ENCODE measurements around the gene F12. TPM values are rescaled to one million over a fixed set of nuclear protein-coding genes. Genes with fewer than 3 reads are reported as not detected.
"Not testable (repeated sequence)": the region's sequence is repeated elsewhere in the genome, so short reads cannot be mapped to it uniquely, and the experiment has no call there.

F12 gene
- total and polyA plus RNA-seq, 4 experiments from 2014 or later: 2.0 to 2.4 TPM; not detected in 2

GRCh38 chr5:177377851-177378776 lies 31.2 kb downstream of the F12 start:
- no peaks in the 10 kb centered on the region for H3K9me3 ChIP-seq (ENCODE audit: control insufficient read depth in 1 of 2, low read length in 2 of 2)
- peaks cover 41% of the 10 kb centered on the region for H3K4me1 ChIP-seq (ENCODE audit: insufficient read depth, low read length)
- peaks cover 20 to 62% (median 35%) of the 10 kb centered on the region in 4 donors for H3K4me1 Mint-ChIP-seq
- H3K27me3 ChIP-seq (ENCODE audit: insufficient read depth, low read length): no peaks in the 10 kb centered on the region
- peak overlapping the region in 5 of 7 donors; percentile 6 to 64 (median 55) for H3K27ac Mint-ChIP-seq
- no peaks in the 10 kb centered on the region for H3K9me3 Mint-ChIP-seq
- no peak overlapping the region for H3K4me3 ChIP-seq (ENCODE audit: low read length in 2 of 2)
- no peak overlapping the region for H3K4me3 Mint-ChIP-seq
- intact Hi-C loops (cut with micrococcal nuclease): no loop called here
- H3K27me3 Mint-ChIP-seq: no peaks in the 10 kb centered on the region
- H3K27ac ChIP-seq (ENCODE audit: low read depth, low read length): no peak overlapping the region
- DNase-seq: no peak
- peaks cover 5% of the 10 kb centered on the region for H3K36me3 ChIP-seq (ENCODE audit: insufficient read depth, low read length)
- H3K36me3 Mint-ChIP-seq: peaks cover 0 to 9% of the 10 kb centered on the region in 2 donors
- CTCF ChIA-PET (ENCODE audit: partially characterized antibody): interaction anchor here (0.8 to 3.0 kb wide), 10 partner anchors 8 to 79 kb away, joined by 3 to 30 read pairs (median 5); no protein-coding TSS in a partner anchor
- POLR2A ChIA-PET (ENCODE audit: partially characterized antibody): interaction anchor here (0.6 to 2.5 kb wide), 12 partner anchors 7 to 78 kb away, joined by 3 to 18 read pairs (median 4); partner anchors contain the start of genes GRK6, PRR7 and RGS14

GRCh38 chr5:177376107-177376506 lies 33.3 kb downstream of the F12 start:
- intact Hi-C loops (cut with micrococcal nuclease): no loop called here
- peak overlapping the region; percentile 19 to 81 (median 55) for H3K27ac Mint-ChIP-seq
- H3K4me1 Mint-ChIP-seq: peaks cover 38 to 72% (median 50%) of the 10 kb centered on the region in 4 donors
- H3K4me3 ChIP-seq (ENCODE audit: low read length in 2 of 2): no peak overlapping the region
- no peak for DNase-seq
- H3K4me3 Mint-ChIP-seq: no peak overlapping the region
- no peaks in the 10 kb centered on the region for H3K9me3 ChIP-seq (ENCODE audit: control insufficient read depth in 1 of 2, low read length in 2 of 2)
- ChIA-PET POLR2A (ENCODE audit: partially characterized antibody) (interaction anchor here (2.4 kb wide), 1 partner anchor 14 kb away, joined by 9 read pairs; no protein-coding TSS in a partner anchor), CTCF (ENCODE audit: partially characterized antibody) (interaction anchor here (0.9 to 2.7 kb wide), 3 partner anchors 14 to 57 kb away, joined by 3 to 12 read pairs (median 3); no protein-coding TSS in a partner anchor)
- no peaks in the 10 kb centered on the region for H3K27me3 ChIP-seq (ENCODE audit: insufficient read depth, low read length)
- H3K27ac ChIP-seq (ENCODE audit: low read depth, low read length): no peak overlapping the region
- peaks cover 0 to 21% of the 10 kb centered on the region in 2 donors for H3K36me3 Mint-ChIP-seq
- peaks cover 61% of the 10 kb centered on the region for H3K4me1 ChIP-seq (ENCODE audit: insufficient read depth, low read length)
- H3K9me3 Mint-ChIP-seq: no peaks in the 10 kb centered on the region
- H3K27me3 Mint-ChIP-seq: no peaks in the 10 kb centered on the region
- peaks cover 10% of the 10 kb centered on the region for H3K36me3 ChIP-seq (ENCODE audit: insufficient read depth, low read length)

GRCh38 chr5:177375516-177375915 lies 33.8 kb downstream of the F12 start:
- Mint-ChIP-seq H3K27ac (peak overlapping the region; percentile 19 to 85 (median 63)), H3K4me1 (peaks cover 38 to 71% (median 52%) of the 10 kb centered on the region in 4 donors), H3K36me3 (peaks cover 0 to 21% of the 10 kb centered on the region in 2 donors)
- H3K4me3 Mint-ChIP-seq; H3K27me3 ChIP-seq (ENCODE audit: insufficient read depth, low read length); H3K9me3 ChIP-seq (ENCODE audit: control insufficient read depth in 1 of 2, low read length in 2 of 2); H3K36me3 ChIP-seq (ENCODE audit: insufficient read depth, low read length); intact Hi-C loops (cut with micrococcal nuclease); H3K27me3 Mint-ChIP-seq; H3K9me3 Mint-ChIP-seq; DNase-seq; H3K4me3 ChIP-seq (ENCODE audit: low read length in 2 of 2): not testable (repeated sequence)
- ChIA-PET POLR2A (ENCODE audit: partially characterized antibody) (interaction anchor here (0.6 to 2.4 kb wide), 8 partner anchors 11 to 226 kb away, joined by 3 to 9 read pairs (median 3); partner anchors contain the start of gene LMAN2), CTCF (ENCODE audit: partially characterized antibody) (interaction anchor here (2.7 to 8.5 kb wide), 2 partner anchors 14 to 28 kb away, joined by 12 to 140 read pairs; no protein-coding TSS in a partner anchor)
- peak overlapping the region; percentile 55 for H3K27ac ChIP-seq (ENCODE audit: low read depth, low read length)
- H3K4me1 ChIP-seq (ENCODE audit: insufficient read depth, low read length): peaks cover 64% of the 10 kb centered on the region

DNA sequence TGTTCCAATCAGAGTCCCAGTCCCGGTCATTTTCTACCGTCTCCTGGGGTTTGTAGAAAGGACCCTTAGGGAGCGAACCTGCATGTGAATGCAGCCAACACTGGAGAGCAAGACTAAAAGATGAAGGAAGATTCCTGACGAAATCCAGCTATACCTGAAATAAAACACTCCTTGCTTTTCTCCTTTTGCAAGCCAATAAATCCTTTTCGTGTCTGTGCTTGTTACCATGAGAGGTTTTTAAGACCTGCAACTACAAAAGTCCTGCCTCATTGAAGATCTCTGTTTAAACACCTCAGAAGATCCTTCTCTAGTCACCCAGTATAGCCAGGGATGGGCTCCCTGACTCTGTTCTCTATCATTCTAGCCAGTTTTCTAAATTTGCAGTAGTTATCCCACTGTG lies 35.2 kb downstream of the F12 start:
- H3K4me3 Mint-ChIP-seq: peak overlapping the region in 5 of 8 donors; percentile 40 to 87 (median 55)
- H3K27me3 Mint-ChIP-seq: no peaks in the 10 kb centered on the region
- H3K9me3 Mint-ChIP-seq: no peaks in the 10 kb centered on the region
- intact Hi-C loops (cut with micrococcal nuclease): no loop called here
- H3K36me3 ChIP-seq (ENCODE audit: insufficient read depth, low read length): peaks cover 22% of the 10 kb centered on the region
- ChIA-PET POLR2A (ENCODE audit: partially characterized antibody) (interaction anchor here (1.0 to 5.8 kb wide), 9 partner anchors 9 to 81 kb away, joined by 3 to 69 read pairs (median 14); partner anchors contain the start of genes LMAN2, RGS14 and SLC34A1), CTCF (ENCODE audit: partially characterized antibody) (interaction anchor here (2.4 to 8.5 kb wide), 6 partner anchors 9 to 124 kb away, joined by 8 to 140 read pairs (median 19); partner anchors contain the start of genes PDLIM7, RGS14 and SLC34A1)
- H3K4me1 ChIP-seq (ENCODE audit: insufficient read depth, low read length): peaks cover 72% of the 10 kb centered on the region
- H3K27ac ChIP-seq (ENCODE audit: low read depth, low read length): peak overlapping the region; percentile 55
- no peak for DNase-seq
- peaks cover 38 to 72% (median 53%) of the 10 kb centered on the region in 4 donors for H3K4me1 Mint-ChIP-seq
- H3K9me3 ChIP-seq (ENCODE audit: control insufficient read depth in 1 of 2, low read length in 2 of 2): no peaks in the 10 kb centered on the region
- peak overlapping the region; percentile 79 to 90 (median 86) for H3K27ac Mint-ChIP-seq
- H3K36me3 Mint-ChIP-seq: peaks cover 3 to 25% of the 10 kb centered on the region in 2 donors
- H3K4me3 ChIP-seq (ENCODE audit: low read length in 2 of 2): no peak overlapping the region
- no peaks in the 10 kb centered on the region for H3K27me3 ChIP-seq (ENCODE audit: insufficient read depth, low read length)

DNA sequence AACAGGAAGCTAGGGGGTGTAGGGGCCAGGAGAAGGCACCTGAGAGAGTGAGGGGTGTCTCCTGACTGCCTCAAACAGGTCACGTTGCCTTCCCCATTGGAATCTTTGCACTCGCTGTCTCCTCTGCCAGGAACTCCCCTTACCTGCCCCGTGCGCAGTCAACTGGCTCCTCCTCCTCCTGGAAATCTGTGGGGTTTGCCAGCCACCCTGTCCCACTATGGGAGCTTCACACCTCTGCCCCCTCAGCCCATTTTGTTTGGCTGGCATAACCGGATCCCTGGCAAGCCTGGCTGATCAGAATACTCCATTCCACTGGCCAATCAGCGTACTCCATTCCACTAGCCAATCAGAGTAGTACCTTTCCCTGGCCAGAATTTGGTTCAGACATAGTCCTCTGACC lies 35.6 kb downstream of the F12 start:
- ChIA-PET CTCF (ENCODE audit: partially characterized antibody) (interaction anchor here (2.4 to 8.5 kb wide), 8 partner anchors 9 to 124 kb away, joined by 8 to 140 read pairs (median 19); partner anchors contain the start of genes PDLIM7, RGS14 and SLC34A1), POLR2A (ENCODE audit: partially characterized antibody) (interaction anchor here (1.0 to 5.8 kb wide), 9 partner anchors 9 to 82 kb away, joined by 3 to 69 read pairs (median 14); partner anchors contain the start of genes GRK6, LMAN2, RGS14 and SLC34A1)
- peaks cover 74% of the 10 kb centered on the region for H3K4me1 ChIP-seq (ENCODE audit: insufficient read depth, low read length)
- Mint-ChIP-seq H3K27ac (peak overlapping the region; percentile 79 to 90 (median 86)), H3K36me3 (peaks cover 7 to 29% of the 10 kb centered on the region in 2 donors), H3K27me3 (no peaks in the 10 kb centered on the region), H3K9me3 (no peaks in the 10 kb centered on the region), H3K4me1 (peaks cover 40 to 72% (median 55%) of the 10 kb centered on the region in 4 donors), H3K4me3 (peak overlapping the region in 4 of 8 donors; percentile 40 to 87 (median 56))
- H3K9me3 ChIP-seq (ENCODE audit: control insufficient read depth in 1 of 2, low read length in 2 of 2): no peaks in the 10 kb centered on the region
- no peaks in the 10 kb centered on the region for H3K27me3 ChIP-seq (ENCODE audit: insufficient read depth, low read length)
- H3K4me3 ChIP-seq (ENCODE audit: low read length in 2 of 2): no peak overlapping the region
- intact Hi-C loops (cut with micrococcal nuclease): loop anchor here (2.0 kb wide), 1 partner anchor 15 kb away; no protein-coding TSS in a partner anchor
- peak overlapping the region; percentile 55 for H3K27ac ChIP-seq (ENCODE audit: low read depth, low read length)
- peaks cover 25% of the 10 kb centered on the region for H3K36me3 ChIP-seq (ENCODE audit: insufficient read depth, low read length)
- peak in 1 of 5 donors; percentile 37 for DNase-seq

DNA sequence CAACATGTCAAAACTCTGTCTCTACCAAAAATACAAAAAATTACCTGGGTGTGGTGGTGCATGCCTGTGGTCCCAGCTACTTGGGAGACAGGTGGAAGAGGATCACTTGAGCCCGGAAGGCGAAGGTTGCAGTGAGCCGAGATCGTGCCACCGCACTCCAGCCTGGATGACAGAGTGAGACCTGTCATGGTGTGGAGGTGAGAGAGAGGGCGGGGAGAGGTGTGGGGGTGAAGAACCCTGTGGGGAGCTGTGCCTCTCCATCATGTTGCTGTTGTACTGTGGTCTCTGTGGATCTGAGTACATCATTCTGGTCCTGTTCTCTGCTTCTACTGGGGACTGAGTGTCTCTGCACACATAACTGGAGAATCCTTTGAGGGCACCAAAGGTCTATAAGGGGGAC lies 36.5 kb downstream of the F12 start:
- ChIA-PET CTCF (ENCODE audit: partially characterized antibody) (interaction anchor here (1.2 to 8.5 kb wide), 11 partner anchors 9 to 125 kb away, joined by 3 to 140 read pairs (median 13); partner anchors contain the start of genes PDLIM7, PRELID1, RAB24 and RGS14), POLR2A (ENCODE audit: partially characterized antibody) (interaction anchor here (0.7 to 5.8 kb wide), 17 partner anchors 10 to 83 kb away, joined by 3 to 69 read pairs (median 9); partner anchors contain the start of genes GRK6, LMAN2, PRR7 and RGS14)
- Mint-ChIP-seq H3K4me3 (peak overlapping the region; percentile 72 to 93 (median 82)), H3K4me1 (peaks cover 46 to 81% (median 62%) of the 10 kb centered on the region in 4 donors), H3K9me3 (no peaks in the 10 kb centered on the region), H3K27ac (peak overlapping the region; percentile 80 to 90 (median 87)), H3K27me3 (no peaks in the 10 kb centered on the region), H3K36me3 (peaks cover 16 to 38% of the 10 kb centered on the region in 2 donors)
- peaks cover 34% of the 10 kb centered on the region for H3K36me3 ChIP-seq (ENCODE audit: insufficient read depth, low read length)
- H3K9me3 ChIP-seq (ENCODE audit: control insufficient read depth in 1 of 2, low read length in 2 of 2): no peaks in the 10 kb centered on the region
- intact Hi-C loops (cut with micrococcal nuclease): loop anchor here (1.0 to 2.0 kb wide), 2 partner anchors 16 kb away; partner anchors contain the start of gene RGS14
- DNase-seq: peak in 2 of 5 donors; percentile 28 to 70
- peak overlapping the region; percentile 55 for H3K27ac ChIP-seq (ENCODE audit: low read depth, low read length)
- no peaks in the 10 kb centered on the region for H3K27me3 ChIP-seq (ENCODE audit: insufficient read depth, low read length)
- H3K4me1 ChIP-seq (ENCODE audit: insufficient read depth, low read length): peaks cover 83% of the 10 kb centered on the region
- peak overlapping the region in 1 of 2 donors; percentile 35 for H3K4me3 ChIP-seq (ENCODE audit: low read length in 2 of 2)

Measured in CD4-positive, alpha-beta memory T cell (primary cell).